Activated CD8-positive, alpha-beta T cell treated with anti-CD3 and anti-CD28 coated beads for 36 hours (primary cell): ENCODE results near the gene KISS1R. TPM values are rescaled to one million over a fixed set of nuclear protein-coding genes. Genes with fewer than 3 reads are reported as not detected.

Experiments
- ATAC-seq: fragments of 200-7000 bp; cut with Tn5 transposase; one replicate; pipeline ENCODE4 v1.10.0; 2021; ENCODE audit warnings: mild to moderate bottlenecking, moderate library complexity
- CTCF ChIA-PET: fragments of 350-600 bp; sonication (Branson Sonifier 250); formaldehyde crosslinking; loops from one replicate; lab custom pipeline; 2021; ENCODE audit warnings: antibody characterized with exemption; lab: Charles Lee
- POLR2A ChIA-PET: fragments of 350-600 bp; sonication (Branson Sonifier 250); formaldehyde crosslinking; loops from one replicate; lab custom pipeline; 2021; ENCODE audit warnings: antibody characterized with exemption; lab: Charles Lee
- DNase-seq: peaks from one replicate; pipeline ENCODE4 v3.0.0-alpha.2; 2020
- H3K27ac Mint-ChIP-seq: one replicate; pipeline ENCODE4 v1.8.0; 2021; ENCODE audit warnings: mild to moderate bottlenecking, mixed read lengths
- H3K27me3 Mint-ChIP-seq: one replicate; pipeline ENCODE4 v1.8.0; 2021; ENCODE audit warnings: mixed read lengths
- H3K36me3 Mint-ChIP-seq: one replicate; pipeline ENCODE4 v1.8.0; 2021; ENCODE audit warnings: low read depth, mixed read lengths
- H3K4me1 Mint-ChIP-seq: one replicate; pipeline ENCODE4 v1.8.0; 2021; ENCODE audit warnings: low read depth, mixed read lengths
- H3K4me3 Mint-ChIP-seq: one replicate; pipeline ENCODE4 v1.8.0; 2021; ENCODE audit warnings: mild to moderate bottlenecking, moderate library complexity, mixed read lengths
- H3K9me3 Mint-ChIP-seq: one replicate; pipeline ENCODE4 v1.8.0; 2021; ENCODE audit warnings: mixed read lengths
- intact Hi-C: fragments of 100-400 bp; cut with micrococcal nuclease; formaldehyde crosslinking; loops from one replicate; pipeline ENCODE4 v1.10.0; 2022
- total RNA-seq, 2 experiments: library from RNA; stranded (reverse); gene quantifications; one replicate each; pipeline ENCODE4 v1.2.3, GENCODE V29; 2021
- TF ChIP-seq, protein P1 (sequence below): fragments of 200-600 bp; IDR thresholded peaks from one replicate; pipeline ENCODE4 v1.8.0; 2022; ENCODE audit warnings: antibody characterized with exemption, mild to moderate bottlenecking

Gene KISS1R
- total RNA-seq, 2 experiments from 2014 or later, result 14.0 to 15.5 TPM

DNA sequence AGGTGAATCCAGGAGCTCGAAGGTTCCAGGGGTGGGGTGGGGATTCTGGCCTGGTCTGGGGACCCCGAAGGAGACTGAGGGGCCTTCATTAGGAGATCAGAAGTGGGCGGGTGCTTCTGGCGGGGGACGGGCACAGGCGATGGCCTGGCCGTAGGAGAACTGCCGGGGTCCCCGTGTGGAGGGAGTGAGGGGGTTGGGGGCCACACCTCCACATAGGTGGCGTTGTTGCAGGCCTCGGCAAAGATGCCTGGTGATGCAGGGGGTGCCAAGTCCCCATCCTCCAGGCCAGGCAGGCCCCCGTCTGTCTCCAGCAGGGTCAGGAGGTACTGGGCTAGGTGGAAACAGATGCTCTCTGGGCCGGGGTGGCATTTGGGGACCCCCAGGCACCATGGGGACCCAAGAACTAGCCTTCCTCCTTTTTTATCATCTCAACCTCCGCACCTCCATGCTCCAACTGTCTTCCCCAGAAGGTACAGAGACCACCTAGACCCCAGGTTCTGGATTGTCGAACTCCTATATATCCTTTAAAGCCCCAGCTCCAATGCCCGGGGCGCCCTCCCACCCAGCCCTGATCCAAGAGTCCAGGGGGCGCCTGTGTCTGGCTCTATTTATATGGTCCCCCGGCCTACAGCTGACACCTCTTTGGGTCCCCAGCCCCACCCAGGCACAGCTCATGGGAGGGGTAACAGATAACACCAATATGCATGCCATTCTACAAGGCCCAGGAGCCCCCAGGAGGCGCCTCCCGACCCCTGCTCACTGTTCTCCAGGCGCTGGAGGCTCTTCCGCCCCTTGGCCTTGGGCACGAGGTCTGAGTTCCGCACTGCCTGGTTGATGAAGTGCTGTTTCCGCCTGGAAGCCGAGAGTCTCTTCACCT lies 15.7 kb upstream of the KISS1R start:
- POLR2A ChIA-PET, result interaction anchor here (0.8 to 2.2 kb wide), 2 partner anchors 8 to 83 kb away, joined by 3 to 10 read pairs; partner anchors contain the start of genes MED16 and RNU6-9
- Mint-ChIP-seq H3K9me3 (no peaks in the 10 kb centered on the region), H3K27ac (no peak overlapping the region), H3K27me3 (no peaks in the 10 kb centered on the region), H3K36me3 (peaks cover 12% of the 10 kb centered on the region), H3K4me3 (no peak overlapping the region), H3K4me1 (peaks cover 26% of the 10 kb centered on the region)
- CTCF ChIA-PET, result interaction anchor here (1.3 to 1.7 kb wide), 3 partner anchors 8 to 38 kb away, joined by 3 to 5 read pairs (median 4); partner anchors contain the start of genes MED16 and RNU6-9
- TF ChIP-seq, protein P1, sequence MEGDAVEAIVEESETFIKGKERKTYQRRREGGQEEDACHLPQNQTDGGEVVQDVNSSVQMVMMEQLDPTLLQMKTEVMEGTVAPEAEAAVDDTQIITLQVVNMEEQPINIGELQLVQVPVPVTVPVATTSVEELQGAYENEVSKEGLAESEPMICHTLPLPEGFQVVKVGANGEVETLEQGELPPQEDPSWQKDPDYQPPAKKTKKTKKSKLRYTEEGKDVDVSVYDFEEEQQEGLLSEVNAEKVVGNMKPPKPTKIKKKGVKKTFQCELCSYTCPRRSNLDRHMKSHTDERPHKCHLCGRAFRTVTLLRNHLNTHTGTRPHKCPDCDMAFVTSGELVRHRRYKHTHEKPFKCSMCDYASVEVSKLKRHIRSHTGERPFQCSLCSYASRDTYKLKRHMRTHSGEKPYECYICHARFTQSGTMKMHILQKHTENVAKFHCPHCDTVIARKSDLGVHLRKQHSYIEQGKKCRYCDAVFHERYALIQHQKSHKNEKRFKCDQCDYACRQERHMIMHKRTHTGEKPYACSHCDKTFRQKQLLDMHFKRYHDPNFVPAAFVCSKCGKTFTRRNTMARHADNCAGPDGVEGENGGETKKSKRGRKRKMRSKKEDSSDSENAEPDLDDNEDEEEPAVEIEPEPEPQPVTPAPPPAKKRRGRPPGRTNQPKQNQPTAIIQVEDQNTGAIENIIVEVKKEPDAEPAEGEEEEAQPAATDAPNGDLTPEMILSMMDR, result no peak
- ATAC-seq (no peak), DNase-seq (no peak)
- intact Hi-C loops, result no loop called here

DNA sequence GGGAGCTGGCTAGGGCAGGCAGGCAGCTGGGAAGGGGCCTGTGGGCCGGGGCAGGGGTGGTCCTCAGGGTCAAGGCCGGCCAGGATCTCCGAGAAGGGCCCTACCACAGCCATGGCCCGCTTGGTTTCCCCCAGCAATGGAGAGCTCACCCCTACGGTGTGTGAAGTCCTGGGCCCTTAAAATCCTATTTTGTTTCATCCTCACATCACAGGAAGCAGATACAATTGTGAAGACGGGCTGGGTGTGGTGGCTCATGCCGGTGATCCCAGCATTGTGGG lies 15.1 kb upstream of the KISS1R start:
- peaks cover 9% of the 10 kb centered on the region for H3K36me3 Mint-ChIP-seq
- intact Hi-C loops, result no loop called here
- POLR2A ChIA-PET, result interaction anchor here (2.2 kb wide), 1 partner anchor 9 kb away, joined by 10 read pairs; the partner anchor contains the start of genes MED16 and RNU6-9

DNA sequence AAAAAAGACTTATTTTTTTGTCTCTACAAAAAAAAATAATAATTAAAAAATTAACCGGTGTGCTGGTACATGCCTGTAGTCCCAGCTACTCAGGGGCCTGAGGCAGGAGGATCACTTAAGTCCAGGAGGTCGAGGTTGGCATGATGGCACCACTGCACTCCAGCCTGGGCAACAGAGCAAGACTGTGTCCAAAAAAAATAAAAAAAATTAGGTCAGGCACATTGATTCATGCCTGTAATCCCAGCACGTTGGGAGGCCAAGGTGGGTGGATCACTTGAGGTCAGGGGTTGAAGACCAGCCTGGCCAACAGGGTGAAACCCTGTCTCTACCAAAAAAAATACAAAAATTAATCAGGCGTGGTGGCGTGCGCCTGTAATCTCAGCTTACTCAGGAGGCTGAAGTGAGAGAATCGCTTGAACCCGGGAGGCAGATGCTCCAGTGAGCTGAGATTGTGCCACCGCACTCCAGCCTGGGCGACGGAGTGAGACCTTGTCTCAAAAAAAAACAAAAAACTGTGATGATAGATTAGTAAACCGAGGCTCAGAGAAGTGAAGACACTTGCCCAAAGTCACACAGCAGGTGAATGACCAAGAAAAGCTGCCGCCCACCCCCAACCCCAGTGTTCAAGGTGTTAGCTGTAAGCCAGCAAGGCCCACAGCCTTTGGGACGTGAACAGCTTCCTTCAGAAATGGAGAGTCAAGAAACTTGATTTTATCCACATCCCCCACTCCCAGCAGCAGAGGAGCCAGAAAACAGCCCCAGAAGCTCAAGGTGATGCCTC lies 14.5 kb upstream of the KISS1R start:
- Mint-ChIP-seq H3K4me1 (peaks cover 36% of the 10 kb centered on the region), H3K27me3 (no peaks in the 10 kb centered on the region), H3K36me3 (peaks cover 9% of the 10 kb centered on the region), H3K4me3 (no peak overlapping the region), H3K27ac (no peak overlapping the region), H3K9me3 (no peaks in the 10 kb centered on the region)
- CTCF ChIA-PET, result interaction anchor here (1.3 to 1.7 kb wide), 3 partner anchors 9 to 39 kb away, joined by 3 to 5 read pairs (median 4); partner anchors contain the start of genes MED16 and RNU6-9
- no peak for ATAC-seq
- intact Hi-C loops, result no loop called here
- TF ChIP-seq, protein P1, result no peak
- POLR2A ChIA-PET, result interaction anchor here (2.2 kb wide), 1 partner anchor 9 kb away, joined by 10 read pairs; the partner anchor contains the start of genes MED16 and RNU6-9
- DNase-seq, result no peak

More for the DNA sequence above, 15.1 kb upstream of the KISS1R start:
- Mint-ChIP-seq H3K4me3 (no peak overlapping the region), H3K9me3 (no peaks in the 10 kb centered on the region), H3K4me1 (peaks cover 30% of the 10 kb centered on the region), H3K27ac (no peak overlapping the region), H3K27me3 (no peaks in the 10 kb centered on the region)
- ATAC-seq, result no peak
- TF ChIP-seq, protein P1, result no peak
- CTCF ChIA-PET, result interaction anchor here (1.3 to 1.7 kb wide), 3 partner anchors 9 to 38 kb away, joined by 3 to 5 read pairs (median 4); partner anchors contain the start of genes MED16 and RNU6-9
- no peak for DNase-seq

DNA sequence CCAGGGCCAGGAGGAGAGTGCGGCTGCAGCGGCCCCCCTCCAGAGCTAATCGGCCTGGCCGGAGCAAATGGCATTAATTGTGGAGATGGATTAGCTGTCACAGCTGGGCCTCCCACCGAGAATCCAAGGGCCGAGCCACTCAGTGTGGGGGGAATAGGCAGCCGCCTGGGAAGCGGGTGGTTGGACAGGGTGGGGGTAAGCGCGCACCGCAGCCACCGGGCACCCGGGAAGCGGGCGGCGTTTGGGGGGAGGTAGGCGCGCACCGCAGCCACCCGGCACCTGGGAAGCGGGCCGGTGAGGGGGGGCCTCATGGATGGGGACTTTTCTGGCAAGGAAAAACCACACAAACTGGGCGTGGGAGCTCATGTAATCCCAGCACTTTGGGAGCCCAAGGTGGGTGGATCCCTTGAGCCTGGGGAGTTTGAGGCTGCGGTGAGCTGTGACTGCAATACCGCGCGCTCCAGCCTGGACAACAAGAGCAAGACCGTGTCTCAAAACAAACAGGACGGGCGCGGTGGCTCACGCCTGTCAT lies 13.8 kb upstream of the KISS1R start:
- POLR2A ChIA-PET, result interaction anchor here (2.2 kb wide), 1 partner anchor 10 kb away, joined by 10 read pairs; the partner anchor contains the start of genes MED16 and RNU6-9
- intact Hi-C loops, result no loop called here
- no peak overlapping the region for H3K27ac Mint-ChIP-seq
- TF ChIP-seq, protein P1, result no peak
- CTCF ChIA-PET, result interaction anchor here (1.5 to 1.7 kb wide), 2 partner anchors 10 to 20 kb away, joined by 3 to 5 read pairs; partner anchors contain the start of genes MED16 and RNU6-9
- H3K9me3 Mint-ChIP-seq, result no peaks in the 10 kb centered on the region
- peaks cover 9% of the 10 kb centered on the region for H3K36me3 Mint-ChIP-seq
- H3K27me3 Mint-ChIP-seq, result no peaks in the 10 kb centered on the region
- DNase-seq, result no peak
- H3K4me3 Mint-ChIP-seq, result no peak overlapping the region
- no peak for ATAC-seq
- peaks cover 40% of the 10 kb centered on the region for H3K4me1 Mint-ChIP-seq
